T1000 (cell line): ENCODE measurements around the gene PNPLA2.
A peak's percentile ranks its signal among the peaks of the same experiment; 100 is the strongest.

Experiments used
- DNase-seq: peaks from one replicate; lab custom pipeline; 2025; ENCODE audit warnings: mixed read lengths; lab: John Stamatoyannopoulos, UW

Gene PNPLA2

GRCh38 chr11:844693-845644 is 26.3 kb downstream of the PNPLA2 start:
- DNase-seq = peak; percentile 84

- DNase-seq = peak; percentile 22
Measured at GRCh38 chr11:845872-846495, 27.3 kb downstream of the PNPLA2 start.

GRCh38 chr11:846496-847098 is 27.9 kb downstream of the PNPLA2 start:
- DNase-seq = no peak

- no peak for DNase-seq
Measured at GRCh38 chr11:847876-848275, 29.2 kb downstream of the PNPLA2 start.

GRCh38 chr11:848380-848931 is 29.7 kb downstream of the PNPLA2 start:
- peak; percentile 29 for DNase-seq

- DNase-seq = no peak
Measured at GRCh38 chr11:849104-849824, 30.6 kb downstream of the PNPLA2 start.

- DNase-seq = no peak
Measured at GRCh38 chr11:849951-850774, 31.4 kb downstream of the PNPLA2 start.

- no peak for DNase-seq
Measured at GRCh38 chr11:850775-851763, 32.4 kb downstream of the PNPLA2 start.

- no peak for DNase-seq
Measured at GRCh38 chr11:852762-853161, 34.0 kb downstream of the PNPLA2 start.

- DNase-seq = no peak
Measured at GRCh38 chr11:853682-854448, 35.2 kb downstream of the PNPLA2 start.

- DNase-seq = no peak
Measured at GRCh38 chr11:854601-855329, 36.1 kb downstream of the PNPLA2 start.

GRCh38 chr11:855330-855674 is 36.6 kb downstream of the PNPLA2 start:
- DNase-seq = no peak

- DNase-seq = no peak
Measured at GRCh38 chr11:855796-856195, 37.1 kb downstream of the PNPLA2 start.

- no peak for DNase-seq
Measured at GRCh38 chr11:856397-856796, 37.7 kb downstream of the PNPLA2 start.

- DNase-seq = no peak
Measured at GRCh38 chr11:858053-858761, 39.5 kb downstream of the PNPLA2 start.

- no peak for DNase-seq
Measured at GRCh38 chr11:858762-859339, 40.1 kb downstream of the PNPLA2 start.

- DNase-seq = no peak
Measured at GRCh38 chr11:859394-860131, 40.8 kb downstream of the PNPLA2 start.
